Measurements from ENCODE around the gene CPZ.

Gene CPZ

DNA sequence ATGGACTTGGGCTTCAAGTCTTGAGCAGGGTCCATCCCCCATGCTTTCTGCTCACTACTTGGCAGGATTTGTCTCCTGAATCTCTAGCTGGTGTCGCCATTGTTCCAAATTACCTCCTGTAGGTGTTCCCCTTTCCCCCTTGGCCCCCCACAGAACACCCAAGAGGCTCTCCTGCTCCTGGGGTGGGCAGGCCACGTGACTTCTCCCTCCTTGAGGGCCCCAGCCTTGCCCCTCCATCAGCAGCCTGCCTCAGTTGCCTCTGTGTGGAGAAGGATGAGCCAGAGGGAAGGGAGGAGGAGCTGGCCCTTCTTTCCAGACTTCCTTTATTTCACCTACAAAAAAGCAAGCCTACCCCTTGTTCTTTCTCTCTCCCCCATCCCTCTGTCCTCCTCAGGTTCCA lies 10.5 kb upstream of the CPZ start:
- no peak for DNase-seq (ENCODE audit: low spot score)
- TF ChIP-seq, protein P1, sequence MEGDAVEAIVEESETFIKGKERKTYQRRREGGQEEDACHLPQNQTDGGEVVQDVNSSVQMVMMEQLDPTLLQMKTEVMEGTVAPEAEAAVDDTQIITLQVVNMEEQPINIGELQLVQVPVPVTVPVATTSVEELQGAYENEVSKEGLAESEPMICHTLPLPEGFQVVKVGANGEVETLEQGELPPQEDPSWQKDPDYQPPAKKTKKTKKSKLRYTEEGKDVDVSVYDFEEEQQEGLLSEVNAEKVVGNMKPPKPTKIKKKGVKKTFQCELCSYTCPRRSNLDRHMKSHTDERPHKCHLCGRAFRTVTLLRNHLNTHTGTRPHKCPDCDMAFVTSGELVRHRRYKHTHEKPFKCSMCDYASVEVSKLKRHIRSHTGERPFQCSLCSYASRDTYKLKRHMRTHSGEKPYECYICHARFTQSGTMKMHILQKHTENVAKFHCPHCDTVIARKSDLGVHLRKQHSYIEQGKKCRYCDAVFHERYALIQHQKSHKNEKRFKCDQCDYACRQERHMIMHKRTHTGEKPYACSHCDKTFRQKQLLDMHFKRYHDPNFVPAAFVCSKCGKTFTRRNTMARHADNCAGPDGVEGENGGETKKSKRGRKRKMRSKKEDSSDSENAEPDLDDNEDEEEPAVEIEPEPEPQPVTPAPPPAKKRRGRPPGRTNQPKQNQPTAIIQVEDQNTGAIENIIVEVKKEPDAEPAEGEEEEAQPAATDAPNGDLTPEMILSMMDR (IDR thresholded peaks at IDR 0.05; ENCODE audit: extremely low read depth, missing control alignments), result no peak

DNA sequence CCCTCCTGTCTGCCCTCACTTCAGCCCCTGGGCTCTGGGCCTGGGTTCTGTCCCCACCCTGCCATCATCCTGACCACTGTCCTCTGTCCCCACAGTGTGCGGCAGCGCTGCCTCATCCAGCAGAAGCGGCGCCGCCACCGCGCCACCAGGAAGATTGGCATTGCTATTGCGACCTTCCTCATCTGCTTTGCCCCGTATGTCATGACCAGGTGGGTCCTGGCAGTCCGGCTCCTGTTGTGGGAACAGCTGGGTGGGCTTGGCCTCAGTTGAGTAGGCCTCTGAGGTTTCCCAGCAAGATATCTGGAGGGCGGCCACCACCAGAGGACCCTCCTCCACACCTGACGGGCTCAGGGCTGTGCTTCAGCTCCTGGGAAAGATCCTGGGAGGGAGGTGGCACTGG lies 10.1 kb upstream of the CPZ start:
- DNase-seq (ENCODE audit: low spot score), result no peak
- TF ChIP-seq, protein P1 (IDR thresholded peaks at IDR 0.05; ENCODE audit: extremely low read depth, missing control alignments), result no peak

DNA sequence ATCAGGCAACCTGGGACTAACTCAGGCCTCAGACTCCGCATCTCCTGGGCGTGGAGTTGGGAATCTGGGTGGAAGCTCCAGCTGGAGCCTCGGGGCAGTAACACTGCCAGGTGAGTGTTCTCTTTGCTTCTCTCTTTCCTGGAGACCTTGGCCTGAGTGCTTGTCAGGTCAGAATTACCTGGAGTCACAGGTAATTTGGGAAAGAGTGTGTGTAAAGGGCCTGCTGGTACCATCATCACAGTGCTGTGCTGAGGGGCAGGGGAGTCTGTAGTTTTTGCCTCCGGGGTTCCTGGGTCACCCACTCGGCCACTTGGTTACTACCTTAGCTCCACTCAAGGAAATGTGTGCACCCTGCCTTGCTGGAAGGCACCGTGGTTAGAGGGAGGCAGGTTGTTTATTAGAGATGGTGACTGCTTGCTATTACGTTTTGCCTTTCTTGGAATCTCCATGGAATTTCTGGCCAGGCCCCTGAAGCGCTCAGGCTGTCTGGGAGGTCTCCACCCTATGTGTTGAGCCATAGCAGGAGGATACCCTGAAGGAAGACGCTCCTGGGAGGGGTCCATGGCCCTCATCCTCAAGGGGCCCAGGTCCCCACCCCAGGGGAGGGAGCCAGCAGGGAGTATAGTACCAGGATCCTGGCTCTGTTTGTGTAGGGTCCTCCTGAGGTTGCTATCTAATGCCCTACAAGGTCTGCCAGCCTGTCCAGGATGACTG lies 9.5 kb upstream of the CPZ start:
- DNase-seq (ENCODE audit: low spot score), result no peak
- TF ChIP-seq, protein P1 (IDR thresholded peaks at IDR 0.05; ENCODE audit: extremely low read depth, missing control alignments), result no peak

DNA sequence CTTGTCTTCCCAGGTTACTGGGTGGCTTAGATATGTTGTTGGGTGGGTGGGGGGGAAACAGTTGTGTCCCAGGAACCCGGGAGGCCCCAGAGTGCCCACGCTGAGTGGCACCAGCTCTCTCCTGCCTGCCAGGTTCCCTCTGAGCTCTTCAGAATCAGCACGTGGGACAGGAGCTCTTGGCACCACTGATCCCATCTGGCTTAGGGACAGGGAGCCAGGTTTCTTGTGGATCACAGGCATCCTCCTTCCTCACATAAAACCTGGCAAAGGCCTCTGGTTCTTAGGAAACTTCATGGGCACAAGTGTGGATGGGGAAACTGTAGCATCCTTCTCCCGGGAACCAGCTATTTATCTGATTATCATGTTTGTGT lies 8.9 kb upstream of the CPZ start:
- TF ChIP-seq, protein P1 (IDR thresholded peaks at IDR 0.05; ENCODE audit: extremely low read depth, missing control alignments), result no peak
- DNase-seq (ENCODE audit: low spot score), result no peak

DNA sequence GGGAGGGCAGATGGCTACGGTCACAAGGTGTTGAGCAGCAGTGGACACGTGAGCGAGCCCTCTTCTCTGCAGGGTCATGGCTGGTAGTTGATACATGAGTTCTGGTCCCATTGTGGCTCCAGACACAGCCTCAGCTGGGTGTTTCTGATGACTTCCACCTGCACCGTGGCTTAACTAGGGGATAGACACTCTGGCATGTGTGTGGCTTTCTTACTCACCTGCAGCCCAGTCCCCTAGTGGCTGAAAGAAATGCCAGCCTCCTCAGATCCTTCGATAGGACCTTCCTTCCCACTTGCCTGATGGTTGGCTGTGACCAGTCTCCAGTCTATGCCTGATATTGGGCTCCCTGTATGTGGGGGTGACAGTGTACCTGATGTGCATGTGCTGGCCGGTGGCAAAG lies 7.4 kb upstream of the CPZ start:
- DNase-seq (ENCODE audit: low spot score), result no peak
- TF ChIP-seq, protein P1 (IDR thresholded peaks at IDR 0.05; ENCODE audit: extremely low read depth, missing control alignments), result no peak

DNA sequence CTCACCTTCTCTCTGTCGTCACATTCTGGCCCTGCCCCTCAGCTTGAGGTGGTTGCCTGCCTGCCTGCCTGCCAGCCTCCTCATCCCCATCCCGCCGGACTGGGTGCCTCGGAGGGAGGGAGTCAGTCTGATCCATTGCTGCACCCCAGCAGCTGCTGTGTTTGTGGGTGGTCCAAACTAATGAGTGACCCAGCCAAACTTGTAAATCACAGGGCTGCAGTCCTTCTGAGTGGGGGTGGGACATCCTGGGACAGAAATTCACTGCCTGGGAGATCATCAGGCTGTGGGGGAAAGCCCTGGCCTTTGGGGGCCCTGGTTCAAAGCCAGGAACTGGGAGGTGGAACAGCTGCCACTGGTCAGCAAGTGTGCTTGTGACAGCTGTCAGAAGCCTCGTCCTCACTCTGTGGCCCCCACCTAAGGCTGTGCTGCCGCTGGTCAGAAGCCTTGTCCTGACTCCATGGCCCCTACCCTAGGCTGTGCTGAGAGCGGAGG lies 6.8 kb upstream of the CPZ start:
- TF ChIP-seq, protein P1 (IDR thresholded peaks at IDR 0.05; ENCODE audit: extremely low read depth, missing control alignments), result no peak
- DNase-seq (ENCODE audit: low spot score), result no peak

DNA sequence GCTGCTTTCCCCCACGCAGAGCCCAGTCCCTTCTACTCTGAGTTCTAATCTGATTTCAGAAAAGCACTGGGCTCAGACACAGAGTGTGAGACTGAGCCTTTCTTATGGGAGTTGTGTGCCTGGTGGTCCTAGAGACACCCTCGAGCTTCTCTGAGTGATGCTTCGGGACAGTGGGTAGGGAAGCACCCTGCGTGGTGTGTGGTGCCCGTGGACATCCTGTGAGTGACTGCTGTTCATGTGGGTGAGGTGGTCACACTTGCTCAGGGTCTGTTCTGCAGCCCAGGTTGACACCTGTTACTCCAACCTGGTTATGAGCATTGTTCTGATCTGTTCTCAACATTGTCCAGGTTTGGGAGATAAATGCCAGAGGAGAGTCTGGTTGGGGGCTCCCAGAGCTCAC lies 6.3 kb upstream of the CPZ start:
- TF ChIP-seq, protein P1 (IDR thresholded peaks at IDR 0.05; ENCODE audit: extremely low read depth, missing control alignments), result no peak
- DNase-seq (ENCODE audit: low spot score), result no peak
